Kidney glomerular epithelial cell (primary cell): Measurements from ENCODE around the gene SLC26A3.

Experiments used
- DNase-seq: peaks from one replicate; lab custom pipeline; 2025; lab: John Stamatoyannopoulos, UW

Gene SLC26A3

DNA sequence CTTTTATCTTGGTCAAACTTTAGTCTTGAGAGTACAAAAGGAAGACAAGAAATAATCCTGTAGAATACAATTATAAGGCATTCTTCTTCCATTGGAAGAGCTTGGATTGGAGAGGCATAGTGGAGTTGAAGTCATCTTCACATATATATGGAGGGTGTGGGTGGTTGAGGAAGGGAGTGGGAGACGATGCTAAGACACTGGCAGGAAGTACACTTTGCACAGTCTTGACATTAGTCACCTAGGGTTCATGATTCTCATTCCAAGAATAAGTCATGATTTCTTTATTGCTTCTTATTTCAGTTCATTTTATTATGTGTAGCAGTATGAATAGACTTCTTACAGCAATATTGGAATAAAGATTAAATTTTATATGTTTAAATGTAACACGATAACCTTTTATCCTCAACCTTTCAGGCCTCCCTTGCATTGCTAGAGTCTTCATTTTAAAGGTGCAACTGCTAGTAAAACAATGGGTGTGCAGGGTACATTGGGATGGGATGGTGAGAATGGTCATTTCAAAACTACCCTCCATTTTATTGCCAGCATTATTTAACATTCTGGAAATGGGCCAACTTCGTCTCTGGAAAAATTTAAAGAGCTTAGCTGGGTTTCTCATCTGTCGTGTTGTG is 12.3 kb upstream of the SLC26A3 start:
- DNase-seq = no peak

DNA sequence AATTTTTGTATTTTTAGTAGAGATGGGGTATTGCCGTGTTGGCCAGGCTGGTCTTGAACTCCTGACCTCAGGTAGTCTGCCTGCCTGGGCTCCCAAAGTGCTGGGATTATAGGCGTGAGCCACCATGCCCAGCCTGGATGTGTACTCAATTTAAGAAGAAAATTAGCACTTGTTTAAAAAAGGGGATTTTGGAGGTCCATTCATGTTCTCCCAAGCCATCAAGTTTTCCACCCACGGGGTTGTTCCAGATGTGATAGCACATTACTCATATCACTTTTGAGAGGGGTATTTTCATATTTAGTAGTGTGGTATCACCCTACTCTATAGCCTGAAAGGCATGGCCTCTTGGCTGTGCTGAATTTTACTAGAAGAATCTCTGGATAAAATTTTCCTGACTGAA is 10.5 kb upstream of the SLC26A3 start:
- DNase-seq = no peak

DNA sequence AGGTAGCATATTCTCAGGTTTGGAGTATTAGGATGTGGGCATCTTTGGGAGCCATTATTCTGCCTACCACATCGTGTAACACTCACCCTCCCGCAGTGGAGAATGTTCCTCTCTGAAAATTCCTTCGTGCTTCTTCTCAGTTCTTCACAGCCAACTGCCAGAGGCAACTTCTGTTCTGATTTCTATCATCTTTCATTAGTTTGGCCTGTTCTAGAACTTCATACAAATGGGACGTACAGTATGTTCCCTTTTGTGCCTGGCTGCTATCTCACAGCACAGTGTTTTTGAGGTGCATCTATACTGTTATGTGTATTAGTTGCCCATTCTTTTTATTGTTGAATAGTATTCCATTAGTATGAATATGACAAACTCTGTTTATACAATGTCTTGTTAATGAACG is 8.9 kb upstream of the SLC26A3 start:
- no peak for DNase-seq

DNA sequence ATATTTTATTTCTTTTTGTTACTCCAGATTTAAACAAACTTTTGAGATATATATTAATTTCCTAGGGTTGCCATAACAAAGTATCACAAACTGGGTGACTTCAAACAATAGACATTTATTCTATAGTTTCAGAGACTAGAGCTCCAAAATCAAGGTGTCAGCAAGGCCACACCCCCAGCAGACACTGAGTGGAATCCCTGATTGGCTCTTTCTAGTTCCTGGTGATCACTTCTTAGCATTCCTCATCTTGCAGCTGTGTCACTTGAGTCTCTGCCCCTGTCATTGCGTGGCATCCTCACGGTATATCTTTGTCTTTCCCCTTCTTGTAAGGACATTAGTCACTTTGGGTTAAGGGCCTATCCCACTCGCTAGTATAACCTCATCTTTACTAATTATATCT is 7.6 kb upstream of the SLC26A3 start:
- no peak for DNase-seq

DNA sequence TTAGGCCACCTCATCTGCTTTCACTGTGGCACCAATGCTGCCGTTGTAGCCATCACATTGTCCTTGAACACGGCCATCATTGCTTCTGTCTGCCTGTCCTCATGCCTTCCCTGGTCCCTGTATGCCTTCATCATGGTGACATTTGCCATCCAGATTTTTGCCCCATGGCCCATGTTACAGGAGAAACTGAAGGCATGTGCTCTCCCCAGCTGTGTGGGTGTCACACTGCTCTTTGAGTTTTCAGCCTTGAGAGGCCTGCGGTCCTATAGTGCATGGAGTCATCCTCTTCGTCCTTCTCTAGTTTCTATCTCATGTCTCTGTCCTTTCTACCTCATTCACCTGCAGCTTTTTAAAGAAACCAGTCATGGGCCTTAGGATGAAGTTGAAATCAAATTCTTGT is 6.2 kb upstream of the SLC26A3 start:
- DNase-seq = no peak

DNA sequence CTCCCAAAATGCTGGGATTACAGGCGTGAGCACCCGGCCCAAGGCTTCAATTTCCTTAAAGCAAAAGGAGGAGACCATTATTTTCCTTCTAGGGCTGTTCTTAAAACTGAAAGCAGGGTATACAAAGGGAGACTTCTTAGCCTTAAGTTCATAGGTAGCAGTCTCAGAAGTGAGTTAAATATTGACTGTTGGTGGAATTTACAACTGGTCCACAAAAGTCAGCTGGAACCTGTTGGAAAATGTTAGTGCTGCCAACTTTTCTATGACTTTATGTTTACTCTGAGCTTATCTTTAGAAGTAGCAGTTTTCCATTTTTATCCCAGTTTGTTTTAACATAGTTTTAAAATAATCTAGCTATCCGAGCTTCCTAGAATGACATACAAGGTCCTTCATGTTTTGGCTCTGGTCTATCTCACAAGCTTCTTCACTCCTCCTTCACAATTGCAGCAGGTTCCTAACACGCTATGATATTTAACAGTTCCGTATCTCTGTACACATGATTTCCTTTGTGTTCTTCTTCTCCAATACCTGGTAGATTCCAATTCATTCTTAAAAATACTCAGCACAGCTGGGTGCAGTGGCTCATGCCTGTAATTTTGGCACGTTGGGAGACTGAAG is 3.3 kb downstream of the SLC26A3 start:
- no peak for DNase-seq

DNA sequence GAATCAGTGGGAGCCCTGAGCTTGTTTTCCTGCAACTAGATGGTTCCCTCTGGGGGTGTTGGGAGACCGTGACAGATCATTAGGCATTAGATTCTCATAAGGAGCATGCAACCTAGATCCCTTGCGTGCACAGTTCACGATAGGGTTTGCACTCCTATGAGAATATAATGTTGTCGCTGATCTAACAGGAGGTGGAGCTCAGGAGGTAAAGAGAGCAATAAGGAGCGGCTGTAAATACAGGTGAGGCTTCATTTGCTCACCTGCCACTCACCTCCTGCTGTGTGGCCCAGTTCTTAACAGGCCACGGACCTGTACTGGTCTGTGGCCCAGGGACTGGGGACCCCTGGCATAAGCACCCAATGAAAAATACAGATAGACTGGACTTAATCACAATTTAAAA is 10.7 kb downstream of the SLC26A3 start:
- DNase-seq = no peak

DNA sequence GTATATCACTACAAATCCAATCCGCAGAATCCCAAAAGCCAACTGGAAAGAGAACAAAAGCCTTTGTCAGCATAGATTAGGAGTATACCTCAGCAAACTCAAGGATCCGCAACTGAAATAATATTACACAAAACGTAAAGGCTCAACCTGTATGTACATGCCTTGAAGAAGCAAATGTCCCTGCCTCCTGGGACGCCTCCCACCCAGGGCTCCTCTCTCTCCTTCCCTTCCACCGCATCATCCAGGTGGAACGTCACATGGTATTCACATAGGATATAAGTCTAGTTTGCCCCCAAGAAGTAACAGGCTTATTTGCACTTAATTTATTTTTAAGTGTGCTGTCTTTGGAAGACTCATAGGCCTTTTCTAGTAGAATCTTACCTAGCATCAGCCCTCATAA is 13.4 kb downstream of the SLC26A3 start:
- DNase-seq = no peak

DNA sequence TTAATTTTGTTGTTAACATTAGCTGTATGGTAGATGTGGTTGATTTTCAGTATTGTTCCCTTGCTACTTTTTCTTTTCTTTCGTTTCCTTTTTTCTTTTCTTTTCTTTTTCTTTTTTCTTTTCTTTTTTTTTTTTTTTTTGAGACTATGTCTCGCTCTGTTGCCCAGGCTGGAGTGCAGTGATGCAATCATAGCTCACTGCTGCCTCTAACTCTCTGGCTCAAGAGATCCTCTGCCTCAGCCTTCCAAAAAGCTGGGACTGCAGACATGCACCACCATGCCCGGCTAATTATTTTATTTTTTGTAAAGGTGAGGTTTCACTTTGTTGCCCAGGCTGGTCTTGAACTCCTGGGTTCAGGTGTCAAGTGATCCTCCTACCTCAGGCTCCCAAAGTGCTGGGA is 14.4 kb downstream of the SLC26A3 start:
- DNase-seq = no peak

DNA sequence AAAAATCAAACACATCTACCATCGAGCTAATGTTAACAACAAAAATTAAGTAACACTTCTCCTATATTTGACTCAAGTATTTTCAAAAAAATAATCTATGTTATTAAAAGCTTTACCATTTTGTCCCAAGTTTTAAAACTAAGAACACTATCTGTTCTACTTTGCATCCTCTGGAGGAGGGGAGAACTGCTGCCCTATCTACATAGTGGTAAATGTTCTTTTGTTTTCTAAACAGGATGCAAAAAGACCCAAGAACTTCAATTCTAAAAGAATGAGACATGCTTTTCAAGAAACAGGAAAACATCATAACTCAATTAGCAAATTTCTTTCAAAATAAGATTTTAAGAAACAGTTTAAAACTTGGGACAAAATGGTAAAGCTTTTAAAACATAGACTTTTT is 14.8 kb downstream of the SLC26A3 start:
- DNase-seq = no peak

DNA sequence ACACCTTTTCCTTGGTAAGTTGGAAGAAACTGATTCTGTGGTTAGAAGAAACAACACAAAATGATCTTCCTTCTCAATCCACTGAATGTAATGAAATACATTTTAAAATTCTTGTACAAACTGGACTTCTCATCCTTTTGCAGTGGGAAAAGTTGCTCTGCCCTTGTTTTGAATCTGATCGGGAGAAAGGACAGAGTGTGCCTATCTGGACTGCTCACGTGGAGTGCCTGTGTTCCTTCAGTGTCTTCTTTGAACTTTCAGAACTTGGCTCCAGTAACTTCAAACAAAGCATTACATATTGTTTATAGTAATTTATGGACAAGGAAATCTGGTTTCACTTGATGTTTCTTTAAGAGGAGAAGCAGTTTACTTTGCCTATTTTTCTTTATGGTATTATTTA is 17.1 kb downstream of the SLC26A3 start:
- DNase-seq = no peak

DNA sequence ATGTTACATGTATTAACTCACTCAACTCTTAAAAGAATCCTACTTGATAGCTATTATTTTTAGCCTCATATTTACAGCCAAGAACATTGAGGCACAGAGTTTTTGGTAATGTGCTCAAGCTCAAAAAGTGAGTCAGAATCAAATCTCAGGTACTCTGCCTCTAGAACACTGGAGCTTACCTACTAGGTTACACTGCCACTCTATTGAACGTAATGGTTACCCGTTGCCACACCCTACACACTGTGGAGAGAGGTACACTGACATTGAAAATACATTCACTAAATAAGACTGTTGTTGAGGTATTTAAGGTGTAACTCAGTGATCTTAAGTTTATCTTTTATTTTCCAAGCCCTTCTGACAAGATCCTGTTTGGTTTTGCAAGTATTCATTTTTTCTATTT is 17.9 kb downstream of the SLC26A3 start:
- no peak for DNase-seq

DNA sequence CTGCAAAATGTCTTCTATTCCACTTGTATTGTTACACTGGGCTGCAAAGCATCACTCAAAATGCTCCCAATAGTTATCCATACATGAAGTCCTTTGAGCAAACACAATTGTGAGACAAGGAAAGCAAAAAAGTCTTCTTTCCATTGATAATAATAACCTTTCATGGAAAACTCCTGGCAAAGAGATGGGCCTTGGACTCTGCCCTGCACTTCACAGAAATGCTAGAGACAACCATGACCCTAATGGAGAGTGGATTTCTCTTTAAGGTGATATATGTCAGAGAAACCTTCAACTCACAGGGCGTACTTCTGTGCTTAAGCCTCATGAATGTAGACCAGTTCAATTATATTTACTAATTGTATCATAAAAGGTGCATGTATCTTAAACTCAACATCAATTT is 19.4 kb downstream of the SLC26A3 start:
- no peak for DNase-seq

DNA sequence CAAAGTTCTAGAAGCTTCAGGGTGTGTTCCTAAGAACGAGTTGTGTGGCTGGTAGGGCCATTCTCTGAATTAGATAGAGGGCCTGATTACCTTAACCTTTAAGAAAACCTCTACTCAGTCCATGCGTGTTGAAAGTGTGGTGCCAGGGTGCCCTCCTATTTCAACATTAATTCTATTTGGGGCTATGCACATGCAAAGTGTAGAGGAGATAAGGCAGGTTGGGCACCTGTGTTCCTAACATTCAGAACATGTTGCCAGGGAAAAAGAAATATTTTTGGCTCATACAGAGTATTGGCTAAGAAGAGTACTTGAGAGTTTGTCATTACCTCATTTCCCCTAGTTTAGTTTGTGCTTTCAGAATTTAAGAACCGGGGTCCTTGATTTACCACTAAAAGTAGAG is 20.6 kb downstream of the SLC26A3 start:
- DNase-seq = no peak

DNA sequence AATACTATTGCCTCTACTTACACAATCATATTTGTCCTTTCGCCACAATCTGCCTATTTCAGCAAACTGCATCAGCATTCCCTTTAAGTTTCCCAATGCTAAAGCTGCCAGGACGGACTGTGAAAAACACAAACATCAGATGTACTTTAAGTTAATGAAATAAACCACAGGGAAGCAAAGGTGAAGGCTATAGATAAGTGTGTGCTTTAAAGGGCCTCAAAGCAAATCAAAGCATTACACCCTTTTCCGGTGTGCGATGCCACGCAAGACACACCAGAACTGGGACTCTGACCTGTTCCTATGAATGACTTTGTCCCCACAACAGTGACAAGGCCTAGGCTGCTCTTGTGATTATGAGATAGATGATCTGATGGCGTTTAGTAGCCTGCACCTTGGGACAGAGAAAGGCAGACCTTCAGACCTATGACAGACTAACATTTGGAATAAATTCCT is 23.4 kb downstream of the SLC26A3 start:
- no peak for DNase-seq

DNA sequence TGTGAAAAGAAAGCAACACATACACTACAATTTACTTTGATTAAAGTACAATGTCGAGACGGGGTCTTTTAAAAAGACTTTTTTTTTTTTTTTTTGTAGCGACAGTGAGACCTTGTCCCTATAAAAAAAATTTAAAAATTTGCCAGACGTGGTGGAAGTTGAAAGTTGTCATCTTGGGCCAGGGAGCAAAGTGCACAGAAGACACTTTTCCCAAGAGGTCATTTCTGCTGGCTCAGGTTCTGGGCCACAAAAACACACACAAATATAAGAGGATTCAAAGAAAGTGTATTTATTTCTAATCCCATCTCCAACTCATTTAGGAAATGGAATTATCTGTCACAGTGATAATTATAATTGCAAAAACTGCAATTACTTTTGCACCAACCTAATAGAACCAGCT is 24.7 kb downstream of the SLC26A3 start:
- DNase-seq = no peak

DNA sequence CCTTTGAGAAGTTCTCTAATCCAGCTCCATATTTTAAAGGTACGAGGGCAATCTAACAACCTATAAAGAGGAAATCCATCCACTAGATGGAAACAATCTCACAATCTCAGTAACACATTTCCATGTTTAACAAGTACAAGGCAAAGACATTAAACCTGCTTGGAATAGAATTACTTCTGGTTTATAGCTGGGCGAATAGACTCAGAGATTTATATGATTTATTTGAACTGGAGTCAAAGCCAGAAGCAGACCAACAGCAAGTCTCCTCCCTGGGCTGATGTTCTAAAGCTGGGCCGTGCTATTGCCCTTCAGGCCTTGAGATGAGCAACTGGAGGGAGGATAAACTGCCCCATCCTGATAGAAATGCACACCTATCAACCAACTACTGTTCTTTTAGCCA is 25.3 kb downstream of the SLC26A3 start:
- DNase-seq = no peak

DNA sequence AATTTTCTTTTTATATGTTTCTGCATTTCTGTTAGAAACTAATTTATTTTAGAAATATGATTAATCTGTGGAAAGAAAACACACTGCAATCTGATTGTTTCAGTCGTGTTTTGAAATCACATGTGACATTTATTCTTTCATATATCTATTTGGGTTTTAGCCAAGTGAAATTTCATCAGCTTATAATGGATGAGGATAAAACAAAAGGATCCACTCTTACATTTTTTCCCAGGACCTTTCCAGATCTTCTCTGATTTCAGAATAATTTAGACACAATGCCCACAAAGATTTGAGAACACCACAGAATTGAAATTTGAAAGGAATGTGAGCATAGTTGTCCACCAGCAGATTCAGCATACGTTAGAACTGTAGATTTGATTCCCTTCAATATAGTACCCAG is 30.0 kb downstream of the SLC26A3 start:
- DNase-seq = no peak

DNA sequence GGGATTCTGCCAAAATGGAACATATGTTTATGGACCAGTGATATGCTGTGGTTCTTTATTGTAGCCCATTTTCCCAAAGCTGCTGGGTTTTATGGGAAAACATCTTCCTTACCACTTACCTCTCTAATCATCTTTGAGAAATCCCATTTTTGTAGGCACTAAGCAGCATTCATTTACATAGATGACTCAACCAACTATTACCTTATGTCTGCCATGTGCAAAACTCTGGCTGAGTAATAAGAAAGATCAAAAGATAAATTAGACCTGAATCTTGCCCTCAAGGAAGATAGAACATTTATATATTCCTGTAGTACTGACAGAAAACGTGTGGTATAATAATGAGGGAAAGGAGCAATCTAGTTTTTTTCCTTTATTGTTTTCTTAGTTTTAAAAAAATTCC is 34.8 kb downstream of the SLC26A3 start:
- DNase-seq = no peak

DNA sequence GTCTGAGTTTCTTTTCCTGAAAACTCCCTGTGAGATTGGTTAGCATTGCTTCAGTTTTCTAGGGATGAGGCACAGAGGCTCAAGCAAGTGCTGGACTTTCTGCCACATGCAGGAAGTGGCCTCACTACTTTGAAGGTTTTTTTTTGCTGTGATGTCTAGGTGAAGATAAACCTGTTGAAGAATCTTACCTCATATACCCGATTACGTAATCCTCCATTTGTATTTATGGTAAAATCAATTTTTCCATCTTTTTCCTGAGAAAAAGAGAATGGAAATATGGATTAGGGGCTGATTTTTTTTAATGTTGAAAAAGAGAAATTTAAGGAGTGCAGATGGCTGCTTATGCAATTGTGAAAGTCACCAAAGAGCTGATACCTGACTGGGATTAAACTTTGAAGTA is 35.6 kb downstream of the SLC26A3 start:
- no peak for DNase-seq

DNA sequence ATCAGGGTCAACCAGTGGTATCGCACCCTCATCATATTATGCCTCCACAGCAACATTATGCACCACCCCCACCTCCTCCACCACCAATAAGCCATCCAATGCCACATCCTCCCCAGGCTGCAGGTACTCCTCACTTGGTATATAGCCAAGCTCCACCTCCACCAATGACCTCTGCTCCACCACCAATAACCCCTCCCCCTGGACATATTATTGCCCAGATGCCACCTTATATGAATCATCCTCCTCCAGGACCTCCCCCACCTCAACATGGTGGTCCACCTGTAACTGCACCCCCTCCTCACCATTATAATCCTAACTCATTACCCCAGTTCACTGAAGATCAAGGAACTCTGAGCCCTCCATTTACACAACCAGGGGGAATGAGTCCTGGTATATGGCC is 44.4 kb downstream of the SLC26A3 start:
- DNase-seq = no peak

DNA sequence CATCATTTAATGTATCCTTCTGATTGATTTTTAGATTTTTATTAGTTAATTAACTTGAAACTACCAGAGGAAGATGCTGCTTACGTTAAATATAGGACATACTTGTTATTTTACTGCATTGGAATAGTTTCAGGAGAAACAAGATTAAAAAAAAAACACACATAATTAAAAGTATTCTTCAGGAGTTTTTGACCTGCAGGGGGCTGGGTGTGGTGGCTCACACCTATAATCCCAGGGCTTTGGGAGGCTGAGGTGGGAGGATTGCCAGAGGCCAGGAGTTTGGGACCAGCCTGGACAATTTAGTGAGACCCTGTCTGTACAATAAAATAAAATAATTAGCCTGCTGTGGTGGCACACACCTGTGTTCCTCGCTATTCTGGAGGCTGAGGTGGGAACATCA is 48.4 kb downstream of the SLC26A3 start:
- DNase-seq = no peak

DNA sequence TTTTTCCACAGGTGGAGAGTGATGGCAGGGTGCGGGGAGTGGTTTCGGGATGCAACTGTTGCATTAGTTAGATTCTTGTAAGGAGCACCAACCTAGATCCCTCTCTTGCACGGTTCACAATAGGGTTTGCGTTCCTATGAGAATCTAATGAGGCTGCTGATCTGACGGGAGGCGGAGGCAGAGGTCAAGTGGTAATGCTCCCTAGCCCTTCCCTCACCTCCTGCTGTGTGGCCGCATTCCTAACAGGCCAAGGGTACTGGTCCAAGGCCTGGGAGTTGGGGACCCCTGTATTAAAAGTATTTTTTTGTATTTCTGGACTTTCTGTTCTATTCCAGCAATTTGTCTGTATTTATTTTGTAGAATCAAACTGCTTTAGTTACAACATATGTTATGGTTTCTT is 51.9 kb downstream of the SLC26A3 start:
- DNase-seq = no peak

DNA sequence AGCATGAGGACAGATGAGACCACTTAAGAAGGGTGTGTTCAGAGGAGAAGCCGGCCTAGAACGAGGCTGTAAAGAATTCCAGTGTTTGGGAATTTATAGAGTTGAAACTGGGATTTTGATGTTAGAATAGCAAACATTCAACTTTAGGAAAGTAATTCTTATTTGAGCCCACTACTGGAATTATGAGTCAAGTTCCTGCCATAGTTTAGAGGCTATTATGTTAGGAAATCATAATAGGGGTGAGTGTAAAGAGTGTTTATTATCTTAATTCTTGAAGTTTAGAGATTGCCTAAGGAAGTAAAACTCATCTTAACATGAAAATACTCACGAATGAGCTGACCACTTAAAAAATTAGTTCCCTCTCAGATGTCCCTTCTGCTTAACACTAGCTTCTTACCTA is 57.0 kb downstream of the SLC26A3 start:
- DNase-seq = no peak
